ENCODE results near the gene CEBPA.

The CEBPA gene

DNA sequence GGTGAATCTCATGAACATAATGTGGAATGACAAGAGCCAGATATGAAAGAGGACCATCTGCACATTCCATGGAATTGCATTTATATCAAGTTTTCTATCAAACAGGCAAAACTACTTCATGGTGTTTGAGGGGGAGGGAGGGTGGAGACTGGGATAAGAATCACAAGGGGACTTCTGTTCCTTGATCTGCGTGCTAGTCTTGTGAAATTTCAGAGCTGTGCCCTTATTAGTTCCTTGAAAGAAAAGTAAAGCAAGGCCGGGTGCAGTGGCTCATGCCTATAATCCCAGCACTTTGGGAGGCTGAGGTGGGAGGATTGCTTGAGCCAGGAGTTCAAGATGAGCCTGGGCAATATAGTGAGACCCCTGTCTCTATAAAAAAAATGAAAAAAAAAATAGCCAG lies 41.0 kb upstream of the CEBPA start:
- H3K27me3 ChIP-seq (ENCODE audit: insufficient read depth, poor library complexity, severe bottlenecking), result no peaks in the 10 kb centered on the region
- TF ChIP-seq REST (IDR thresholded peaks at IDR 0.05; ENCODE audit: insufficient replicate concordance, low read depth) (no peak), POLR2AphosphoS5 (IDR thresholded peaks at IDR 0.05; ENCODE audit: low read depth) (no peak), GABPA (IDR thresholded peaks at IDR 0.05; ENCODE audit: low read depth) (no peak), SPI1 (IDR thresholded peaks at IDR 0.05; ENCODE audit: borderline replicate concordance, low read depth) (no peak)
- TF ChIP-seq, protein P1, sequence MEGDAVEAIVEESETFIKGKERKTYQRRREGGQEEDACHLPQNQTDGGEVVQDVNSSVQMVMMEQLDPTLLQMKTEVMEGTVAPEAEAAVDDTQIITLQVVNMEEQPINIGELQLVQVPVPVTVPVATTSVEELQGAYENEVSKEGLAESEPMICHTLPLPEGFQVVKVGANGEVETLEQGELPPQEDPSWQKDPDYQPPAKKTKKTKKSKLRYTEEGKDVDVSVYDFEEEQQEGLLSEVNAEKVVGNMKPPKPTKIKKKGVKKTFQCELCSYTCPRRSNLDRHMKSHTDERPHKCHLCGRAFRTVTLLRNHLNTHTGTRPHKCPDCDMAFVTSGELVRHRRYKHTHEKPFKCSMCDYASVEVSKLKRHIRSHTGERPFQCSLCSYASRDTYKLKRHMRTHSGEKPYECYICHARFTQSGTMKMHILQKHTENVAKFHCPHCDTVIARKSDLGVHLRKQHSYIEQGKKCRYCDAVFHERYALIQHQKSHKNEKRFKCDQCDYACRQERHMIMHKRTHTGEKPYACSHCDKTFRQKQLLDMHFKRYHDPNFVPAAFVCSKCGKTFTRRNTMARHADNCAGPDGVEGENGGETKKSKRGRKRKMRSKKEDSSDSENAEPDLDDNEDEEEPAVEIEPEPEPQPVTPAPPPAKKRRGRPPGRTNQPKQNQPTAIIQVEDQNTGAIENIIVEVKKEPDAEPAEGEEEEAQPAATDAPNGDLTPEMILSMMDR (IDR thresholded peaks at IDR 0.05; ENCODE audit: insufficient read depth, low read length), result no peak
- no peak overlapping the region for H3K27ac ChIP-seq (replicated peaks)
- no peak for DNase-seq (ENCODE audit: low read depth in 1 of 2, low spot score in 1 of 2)
- no peak overlapping the region for H3K4me3 ChIP-seq (replicated peaks; ENCODE audit: insufficient read depth, low read length)

- Histone ChIP-seq H3K27ac (replicated peaks) (no peak overlapping the region), H3K27me3 (ENCODE audit: insufficient read depth, poor library complexity, severe bottlenecking) (no peaks in the 10 kb centered on the region), H3K4me3 (replicated peaks; ENCODE audit: insufficient read depth, low read length) (no peak overlapping the region)
- TF ChIP-seq REST (IDR thresholded peaks at IDR 0.05; ENCODE audit: insufficient replicate concordance, low read depth), result no peak
- no peak for TF ChIP-seq GABPA (IDR thresholded peaks at IDR 0.05; ENCODE audit: low read depth)
- no peak for TF ChIP-seq POLR2AphosphoS5 (IDR thresholded peaks at IDR 0.05; ENCODE audit: low read depth)
- TF ChIP-seq, protein P1 (IDR thresholded peaks at IDR 0.05; ENCODE audit: insufficient read depth, low read length), result no peak
- TF ChIP-seq SPI1 (IDR thresholded peaks at IDR 0.05; ENCODE audit: borderline replicate concordance, low read depth), result no peak
- DNase-seq (ENCODE audit: low read depth in 1 of 2, low spot score in 1 of 2), result no peak
Observed at GRCh38 chr19:33340991-33341390, 38.7 kb upstream of the CEBPA start.

DNA sequence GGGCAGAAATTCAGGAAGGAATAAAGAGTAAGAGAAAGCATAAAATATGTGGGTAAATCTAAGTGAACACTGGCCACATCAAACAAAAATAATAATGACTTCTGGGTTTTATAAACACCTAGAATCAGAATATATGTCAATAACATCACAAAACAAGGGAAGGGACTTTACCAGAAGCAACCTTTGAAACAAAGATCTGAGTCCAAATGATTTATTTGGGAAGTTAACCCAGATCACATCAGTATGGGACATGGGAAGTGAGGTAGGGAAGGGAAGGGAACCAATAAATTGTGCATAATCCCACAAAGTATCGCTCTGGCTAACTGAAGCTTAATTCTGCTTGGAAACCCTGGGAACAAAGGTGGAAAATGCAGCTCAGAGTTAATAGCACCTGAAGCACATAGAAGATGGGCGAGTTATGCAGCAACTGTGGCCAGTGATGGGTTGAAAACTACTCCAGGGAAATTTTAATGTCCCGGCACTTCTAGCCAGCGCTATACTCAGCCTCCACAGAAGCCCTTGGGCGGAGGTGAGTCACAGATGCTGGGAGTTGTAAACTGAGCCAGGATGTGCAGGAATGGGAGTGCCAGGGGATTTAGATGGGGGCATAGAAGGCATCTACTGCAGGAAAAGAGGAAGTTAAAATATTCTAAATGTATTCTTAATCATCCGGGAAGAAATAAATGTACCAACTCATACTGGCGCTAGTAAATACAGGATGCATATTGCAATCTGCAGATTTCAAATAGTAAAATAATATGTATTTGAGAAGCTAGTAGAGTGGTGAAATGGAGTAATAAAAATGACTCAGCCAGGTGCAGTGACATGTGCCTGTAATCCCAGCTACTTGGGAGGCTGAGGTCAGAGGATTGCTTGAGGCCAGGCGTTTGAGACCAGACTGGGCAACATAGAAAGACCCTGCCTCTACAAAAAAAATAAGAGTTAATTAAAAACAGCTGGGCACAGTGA lies 37.0 kb upstream of the CEBPA start:
- no peak for DNase-seq (ENCODE audit: low read depth in 1 of 2, low spot score in 1 of 2)
- Histone ChIP-seq H3K4me3 (replicated peaks; ENCODE audit: insufficient read depth, low read length) (no peak overlapping the region), H3K27me3 (ENCODE audit: insufficient read depth, poor library complexity, severe bottlenecking) (no peaks in the 10 kb centered on the region), H3K27ac (replicated peaks) (no peak overlapping the region)
- TF ChIP-seq, protein P1 (IDR thresholded peaks at IDR 0.05; ENCODE audit: insufficient read depth, low read length), result no peak
- TF ChIP-seq GABPA (IDR thresholded peaks at IDR 0.05; ENCODE audit: low read depth), result no peak
- TF ChIP-seq POLR2AphosphoS5 (IDR thresholded peaks at IDR 0.05; ENCODE audit: low read depth), result no peak
- TF ChIP-seq SPI1 (IDR thresholded peaks at IDR 0.05; ENCODE audit: borderline replicate concordance, low read depth), result no peak
- no peak for TF ChIP-seq REST (IDR thresholded peaks at IDR 0.05; ENCODE audit: insufficient replicate concordance, low read depth)

Data from HL-60 (cell line).